ENCODE data around the gene TMEM147. TPM values are rescaled to one million over a fixed set of nuclear protein-coding genes. Genes with fewer than 3 reads are reported as not detected.
"Not testable (repeated sequence)": the region's sequence is repeated elsewhere in the genome, so short reads cannot be mapped to it uniquely, and the experiment has no call there.

The TMEM147 gene
- total and polyA plus RNA-seq, 5 experiments from 2014 or later = 31.1 to 159 (median 151) TPM

- Mint-ChIP-seq H3K27me3 (peaks cover 9 to 44% (median 22%) of the 10 kb centered on the region in 5 donors), H3K4me3 (no peak within 1 kb of the TSS), H3K4me1 (peaks cover 0 to 3% (median 0%) of the 10 kb centered on the region in 4 donors), H3K9me3 (no peaks in the 10 kb centered on the region), H3K27ac (no peak within 1 kb of the TSS), H3K36me3 (no peaks in the 10 kb centered on the region)
- DNase-seq (peak in 1 of 10 donors; percentile 15), ATAC-seq (peak in 1 of 2 donors; percentile 65)
- POLR2A ChIA-PET = no interaction called here
Observed at GRCh38 chr19:35585848-35586247, 40.4 kb downstream of the TMEM147 start, which contains the start of gene PMIS2. PMIS2 (plus strand) TSS chr19:35586173; CDS start chr19:35586260, 87 bp downstream.

GRCh38 chr19:35587321-35587720 lies 41.9 kb downstream of the TMEM147 start:
- H3K36me3 Mint-ChIP-seq = no peaks in the 10 kb centered on the region
- POLR2A ChIA-PET = no interaction called here
- H3K9me3 Mint-ChIP-seq = no peaks in the 10 kb centered on the region
- H3K4me3 Mint-ChIP-seq = no peak overlapping the region
- peaks cover 10 to 44% (median 25%) of the 10 kb centered on the region in 5 donors for H3K27me3 Mint-ChIP-seq
- peaks cover 0 to 3% (median 1%) of the 10 kb centered on the region in 4 donors for H3K4me1 Mint-ChIP-seq
- ATAC-seq (no peak), DNase-seq (no peak)
- no peak overlapping the region for H3K27ac Mint-ChIP-seq

GRCh38 chr19:35590875-35591274 lies 45.4 kb downstream of the TMEM147 start:
- Mint-ChIP-seq H3K27ac (no peak overlapping the region), H3K36me3 (no peaks in the 10 kb centered on the region), H3K4me1 (peaks cover 0 to 3% (median 0%) of the 10 kb centered on the region in 4 donors), H3K4me3 (no peak overlapping the region), H3K27me3 (peaks cover 4 to 23% (median 14%) of the 10 kb centered on the region in 5 donors), H3K9me3 (no peaks in the 10 kb centered on the region)
- POLR2A ChIA-PET = no interaction called here
- ATAC-seq (no peak), DNase-seq (no peak)

- no peaks in the 10 kb centered on the region for H3K9me3 Mint-ChIP-seq
- no peak overlapping the region for H3K27ac Mint-ChIP-seq
- POLR2A ChIA-PET = no interaction called here
- H3K4me3 Mint-ChIP-seq = no peak overlapping the region
- peaks cover 0 to 3% (median 0%) of the 10 kb centered on the region in 4 donors for H3K4me1 Mint-ChIP-seq
- H3K27me3 Mint-ChIP-seq = peaks cover 4 to 14% (median 10%) of the 10 kb centered on the region in 5 donors
- ATAC-seq = peak in 1 of 2 donors; percentile 46
- H3K36me3 Mint-ChIP-seq = no peaks in the 10 kb centered on the region
- peak in 4 of 10 donors; percentile 17 to 46 (median 24) for DNase-seq
Observed at GRCh38 chr19:35592226-35592625, 46.8 kb downstream of the TMEM147 start.

- H3K36me3 Mint-ChIP-seq, H3K4me3 Mint-ChIP-seq, ATAC-seq, H3K9me3 Mint-ChIP-seq, H3K4me1 Mint-ChIP-seq, DNase-seq, H3K27ac Mint-ChIP-seq, POLR2A ChIA-PET: not testable (repeated sequence)
- H3K27me3 Mint-ChIP-seq = peaks cover 4 to 18% (median 14%) of the 10 kb centered on the region in 5 donors
Observed at GRCh38 chr19:35595026-35595425, 49.6 kb downstream of the TMEM147 start.

- H3K27ac Mint-ChIP-seq = peak overlapping the region in 1 of 10 donors; percentile 90
- no peaks in the 10 kb centered on the region for H3K9me3 Mint-ChIP-seq
- H3K27me3 Mint-ChIP-seq = peaks cover 4 to 18% (median 15%) of the 10 kb centered on the region in 5 donors
- POLR2A ChIA-PET = no interaction called here
- no peak overlapping the region for H3K4me3 Mint-ChIP-seq
- peaks cover 0 to 3% (median 0%) of the 10 kb centered on the region in 4 donors for H3K4me1 Mint-ChIP-seq
- DNase-seq (no peak), ATAC-seq (no peak)
- no peaks in the 10 kb centered on the region for H3K36me3 Mint-ChIP-seq
Observed at GRCh38 chr19:35595928-35596327, 50.5 kb downstream of the TMEM147 start.

GRCh38 chr19:35596366-35596999 lies 51.1 kb downstream of the TMEM147 start:
- POLR2A ChIA-PET = interaction anchor here (0.6 kb wide), 1 partner anchor 39 kb away, joined by 5 read pairs; no protein-coding TSS in a partner anchor
- DNase-seq (peak in 1 of 10 donors; percentile 5), ATAC-seq (peak in 1 of 2 donors; percentile 48)
- Mint-ChIP-seq H3K9me3 (no peaks in the 10 kb centered on the region), H3K4me1 (peaks cover 0 to 3% (median 0%) of the 10 kb centered on the region in 4 donors), H3K27ac (peak overlapping the region in 1 of 10 donors; percentile 38), H3K4me3 (no peak overlapping the region), H3K36me3 (no peaks in the 10 kb centered on the region), H3K27me3 (peaks cover 4 to 18% (median 16%) of the 10 kb centered on the region in 5 donors)

Other genes starting within 250 kb of the TMEM147 start
- gene CD22, start 216.4 kb upstream of the TMEM147 start, total RNA-seq = 10 to 100 TPM; 20.0 to 21.1 TPM
- gene CD22, start 216.4 kb upstream of the TMEM147 start, polyA plus RNA-seq = under 1 TPM in 2 of 3 donors, not detected in 1; 0.46 to 0.73 TPM
- not detected for gene FFAR1, start 197.7 kb upstream of the TMEM147 start, total RNA-seq
- not detected for gene FFAR1, start 197.7 kb upstream of the TMEM147 start, polyA plus RNA-seq
- gene FFAR3, start 187.2 kb upstream of the TMEM147 start, total RNA-seq = not detected
- not detected for gene FFAR3, start 187.2 kb upstream of the TMEM147 start, polyA plus RNA-seq
- not detected for gene GPR42, start 174.6 kb upstream of the TMEM147 start, total RNA-seq
- gene GPR42, start 174.6 kb upstream of the TMEM147 start, polyA plus RNA-seq = not detected
- not detected for gene FFAR2, start 97.4 kb upstream of the TMEM147 start, total RNA-seq
- not detected for gene FFAR2, start 97.4 kb upstream of the TMEM147 start, polyA plus RNA-seq
- gene KRTDAP, start 55.2 kb upstream of the TMEM147 start, total RNA-seq = not detected
- not detected for gene KRTDAP, start 55.2 kb upstream of the TMEM147 start, polyA plus RNA-seq
- gene DMKN, start 32.0 kb upstream of the TMEM147 start, total RNA-seq = 1 to 10 TPM; 1.8 to 2.6 TPM
- gene DMKN, start 32.0 kb upstream of the TMEM147 start, polyA plus RNA-seq = 1 to 10 TPM in 1 of 3 donors, under 1 TPM in 2; 0.27 to 5.8 (median 0.42) TPM
- gene SBSN, start 17.3 kb upstream of the TMEM147 start, total RNA-seq = under 1 TPM in 1 of 2 experiments, not detected in 1; 0.31 TPM
- not detected for gene SBSN, start 17.3 kb upstream of the TMEM147 start, polyA plus RNA-seq
- gene GAPDHS, start 12.2 kb upstream of the TMEM147 start, total RNA-seq = not detected
- not detected for gene GAPDHS, start 12.2 kb upstream of the TMEM147 start, polyA plus RNA-seq
- not detected for gene ATP4A, start 18.0 kb downstream of the TMEM147 start, total RNA-seq
- not detected for gene ATP4A, start 18.0 kb downstream of the TMEM147 start, polyA plus RNA-seq
- not detected for gene PMIS2, start 40.5 kb downstream of the TMEM147 start, total RNA-seq
- not detected for gene PMIS2, start 40.5 kb downstream of the TMEM147 start, polyA plus RNA-seq
- gene HAUS5, start 67.1 kb downstream of the TMEM147 start, total RNA-seq = 10 to 100 TPM; 27.1 to 29.8 TPM
- 1 to 10 TPM; 6.6 to 7.7 (median 7.2) TPM for gene HAUS5, start 67.1 kb downstream of the TMEM147 start, polyA plus RNA-seq
- gene RBM42, start 83.4 kb downstream of the TMEM147 start, total RNA-seq = 10 to 100 TPM; 55.5 to 56.2 TPM
- gene RBM42, start 83.4 kb downstream of the TMEM147 start, polyA plus RNA-seq = 10 to 100 TPM; 54.1 to 59.7 (median 58.0) TPM
- gene ETV2, start 96.1 kb downstream of the TMEM147 start, total RNA-seq = 1 to 10 TPM in 1 of 2 experiments, under 1 TPM in 1; 0.55 to 1.0 TPM
- under 1 TPM in 2 of 3 donors, not detected in 1; 0.27 to 0.47 TPM for gene ETV2, start 96.1 kb downstream of the TMEM147 start, polyA plus RNA-seq
- 100 to 1,000 TPM; 197 to 212 TPM for gene COX6B1, start 102.7 kb downstream of the TMEM147 start, total RNA-seq
- 100 to 1,000 TPM; 824 to 920 (median 852) TPM for gene COX6B1, start 102.7 kb downstream of the TMEM147 start, polyA plus RNA-seq
- gene UPK1A, start 120.9 kb downstream of the TMEM147 start, total RNA-seq = not detected
- not detected for gene UPK1A, start 120.9 kb downstream of the TMEM147 start, polyA plus RNA-seq
- gene ZBTB32, start 158.9 kb downstream of the TMEM147 start, total RNA-seq = under 1 TPM; 0.21 to 0.36 TPM
- under 1 TPM; 0.15 to 0.68 (median 0.43) TPM for gene ZBTB32, start 158.9 kb downstream of the TMEM147 start, polyA plus RNA-seq
- gene KMT2B, start 172.4 kb downstream of the TMEM147 start, total RNA-seq = 10 to 100 TPM; 73.9 to 79.2 TPM
- 1 to 10 TPM in 1 of 3 donors, under 1 TPM in 2; 0.60 to 2.8 (median 0.83) TPM for gene KMT2B, start 172.4 kb downstream of the TMEM147 start, polyA plus RNA-seq
- 10 to 100 TPM; 79.8 to 82.5 TPM for gene IGFLR1, start 196.8 kb downstream of the TMEM147 start, total RNA-seq
- gene IGFLR1, start 196.8 kb downstream of the TMEM147 start, polyA plus RNA-seq = 10 to 100 TPM; 70.2 to 92.7 (median 92.6) TPM
- gene U2AF1L4, start 199.8 kb downstream of the TMEM147 start, total RNA-seq = 10 to 100 TPM; 52.7 to 53.1 TPM
- gene U2AF1L4, start 199.8 kb downstream of the TMEM147 start, polyA plus RNA-seq = 10 to 100 TPM; 43.1 to 93.1 (median 76.6) TPM
- 10 to 100 TPM; 23.0 to 26.2 TPM for gene PSENEN, start 200.0 kb downstream of the TMEM147 start, total RNA-seq
- gene PSENEN, start 200.0 kb downstream of the TMEM147 start, polyA plus RNA-seq = 10 to 100 TPM; 68.7 to 76.5 (median 71.2) TPM
- gene LIN37, start 202.9 kb downstream of the TMEM147 start, total RNA-seq = 10 to 100 TPM; 14.0 to 16.6 TPM
- 10 to 100 TPM in 1 of 3 donors, 1 to 10 TPM in 2; 5.4 to 15.5 (median 8.1) TPM for gene LIN37, start 202.9 kb downstream of the TMEM147 start, polyA plus RNA-seq
- not detected for gene HSPB6, start 211.4 kb downstream of the TMEM147 start, total RNA-seq
- not detected for gene HSPB6, start 211.4 kb downstream of the TMEM147 start, polyA plus RNA-seq
- 10 to 100 TPM; 42.0 to 43.5 TPM for gene PROSER3, start 212.6 kb downstream of the TMEM147 start, total RNA-seq
- 1 to 10 TPM; 3.4 to 7.4 (median 5.8) TPM for gene PROSER3, start 212.6 kb downstream of the TMEM147 start, polyA plus RNA-seq
- 10 to 100 TPM in 1 of 2 experiments, 1 to 10 TPM in 1; 8.7 to 11.1 TPM for gene ARHGAP33, start 229.9 kb downstream of the TMEM147 start, total RNA-seq
- under 1 TPM in 1 of 3 donors, not detected in 2; 0.13 TPM for gene ARHGAP33, start 229.9 kb downstream of the TMEM147 start, polyA plus RNA-seq